ENCODE results near the gene SLC15A4.
"Not testable (repeated sequence)": the region's sequence is repeated elsewhere in the genome, so short reads cannot be mapped to it uniquely, and the experiment has no call there.

- not testable (repeated sequence) for TF ChIP-seq CTCF (IDR thresholded peaks at IDR 0.05; ENCODE audit: low read depth, low read length); EZH2phosphoT487 (IDR thresholded peaks at IDR 0.05; ENCODE audit: low read depth)
Observed at GRCh38 chr12:128805406-128805805, 18.4 kb downstream of the SLC15A4 start.

Data from OCI-LY3 (cell line).